ENCODE measurements around the gene HIVEP3. TPM values are rescaled to one million over a fixed set of nuclear protein-coding genes. Genes with fewer than 3 reads are reported as not detected.

The HIVEP3 gene
- total RNA-seq, 1 experiment from 2014 or later = 1.4 TPM

DNA sequence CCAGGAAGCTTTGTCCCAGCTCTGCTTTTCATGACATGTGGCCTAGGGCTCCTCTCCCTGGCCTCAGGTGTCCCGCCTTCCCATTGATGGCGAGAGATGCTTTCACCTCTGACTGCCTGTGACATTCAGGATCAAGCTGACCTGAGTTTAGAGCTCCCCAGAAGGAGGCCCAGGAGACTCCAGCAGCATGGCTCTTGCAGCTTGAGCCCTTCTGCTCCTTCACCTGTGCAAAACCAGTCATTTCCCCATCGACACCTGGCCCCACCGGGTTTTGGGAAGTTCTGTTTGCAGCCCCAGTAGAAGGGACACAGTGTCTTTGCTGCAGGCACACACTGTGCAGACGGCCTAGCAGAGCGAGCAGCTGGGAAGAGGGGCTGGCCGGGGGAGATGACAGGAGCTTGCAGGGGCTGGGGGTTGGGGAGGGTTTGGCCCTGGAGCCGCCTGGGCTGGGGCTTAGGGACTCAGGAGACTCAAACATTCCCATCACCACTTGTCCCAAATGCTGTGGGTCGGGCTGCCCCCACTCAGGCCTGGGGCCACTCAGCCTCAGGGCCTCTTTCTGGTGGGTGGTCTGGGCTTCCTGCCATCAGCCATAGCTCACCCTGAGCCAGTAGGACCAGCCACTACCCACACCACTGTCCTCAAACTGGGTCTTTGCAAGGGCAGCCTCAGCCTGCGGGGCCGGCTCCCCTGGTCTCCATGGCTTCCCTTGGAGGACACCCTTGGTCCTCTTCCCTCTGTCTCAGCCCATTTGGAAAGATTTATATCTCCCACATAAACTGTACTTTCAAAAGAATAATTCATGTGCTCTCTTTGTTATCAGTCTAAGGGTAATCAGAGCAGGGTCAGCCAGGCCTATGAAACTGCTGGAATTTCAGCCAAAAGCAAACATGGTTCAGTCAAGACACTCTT is 430.4 kb downstream of the HIVEP3 start:
- no peak for DNase-seq (ENCODE audit: low read depth)
- in situ Hi-C loops (cut with HindIII; ENCODE audit: low pct_unique_long_range_greater_than_20kb, low sequenced_read_pairs) = no loop called here

- no peak for DNase-seq (ENCODE audit: low read depth)
Measured at GRCh38 chr1:41487126-41488039, 431.3 kb downstream of the HIVEP3 start.

GRCh38 chr1:41486371-41487125 is 432.2 kb downstream of the HIVEP3 start:
- DNase-seq (ENCODE audit: low read depth) = peak; percentile 90
- in situ Hi-C loops (cut with HindIII; ENCODE audit: low pct_unique_long_range_greater_than_20kb, low sequenced_read_pairs) = no loop called here

More at GRCh38 chr1:41487126-41488039, 431.3 kb downstream of the HIVEP3 start:
- in situ Hi-C loops (cut with HindIII; ENCODE audit: low pct_unique_long_range_greater_than_20kb, low sequenced_read_pairs) = no loop called here

DNA sequence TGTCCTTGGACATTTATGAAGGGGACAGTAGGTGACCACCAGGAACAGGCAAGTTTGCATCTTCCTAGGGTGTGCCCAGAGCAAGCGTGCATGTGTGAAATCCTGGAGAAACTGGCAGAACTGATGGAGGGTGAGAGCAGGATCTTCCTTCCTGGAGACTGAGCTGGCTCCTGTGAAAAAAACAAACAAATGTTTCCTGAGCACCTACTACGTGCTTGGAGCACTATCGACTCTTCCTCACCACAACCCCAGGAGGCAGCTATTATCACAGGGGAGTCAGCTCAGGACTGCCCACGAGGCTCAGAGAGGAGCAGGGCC is 432.7 kb downstream of the HIVEP3 start:
- in situ Hi-C loops (cut with HindIII; ENCODE audit: low pct_unique_long_range_greater_than_20kb, low sequenced_read_pairs) = no loop called here
- DNase-seq (ENCODE audit: low read depth) = no peak

DNA sequence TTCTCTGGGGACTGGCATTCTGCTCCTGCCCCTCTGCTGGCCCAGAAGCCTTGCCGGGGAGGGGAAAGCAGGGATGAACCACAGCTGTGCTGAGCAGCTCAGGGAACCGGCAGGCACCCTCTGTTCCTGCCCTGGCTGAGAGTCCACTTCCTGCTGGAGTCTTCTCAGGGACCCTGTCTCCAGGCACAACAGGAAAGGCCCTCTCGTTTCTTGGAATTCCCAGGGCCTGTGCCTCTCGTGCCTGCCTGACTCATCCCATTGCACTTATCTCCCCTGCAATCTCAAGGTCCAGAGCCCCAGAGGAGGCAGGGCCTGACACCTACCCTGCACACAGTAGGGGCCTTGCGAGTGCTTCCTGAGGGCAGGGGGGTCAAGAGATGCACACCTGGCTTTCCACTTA is 433.1 kb downstream of the HIVEP3 start:
- peak; percentile 85 for DNase-seq (ENCODE audit: low read depth)
- in situ Hi-C loops (cut with HindIII; ENCODE audit: low pct_unique_long_range_greater_than_20kb, low sequenced_read_pairs) = no loop called here

- DNase-seq (ENCODE audit: low read depth) = peak; percentile 82
- in situ Hi-C loops (cut with HindIII; ENCODE audit: low pct_unique_long_range_greater_than_20kb, low sequenced_read_pairs) = no loop called here
Measured at GRCh38 chr1:41484402-41485241, 434.1 kb downstream of the HIVEP3 start, which contains the start of gene EDN2. Gene EDN2, minus strand, starts transcription at chr1:41484683. Its CDS starts 82 bp downstream, at chr1:41484601.

- in situ Hi-C loops (cut with HindIII; ENCODE audit: low pct_unique_long_range_greater_than_20kb, low sequenced_read_pairs) = no loop called here
- no peak for DNase-seq (ENCODE audit: low read depth)
Measured at GRCh38 chr1:41483960-41484401, 434.7 kb downstream of the HIVEP3 start.

DNA sequence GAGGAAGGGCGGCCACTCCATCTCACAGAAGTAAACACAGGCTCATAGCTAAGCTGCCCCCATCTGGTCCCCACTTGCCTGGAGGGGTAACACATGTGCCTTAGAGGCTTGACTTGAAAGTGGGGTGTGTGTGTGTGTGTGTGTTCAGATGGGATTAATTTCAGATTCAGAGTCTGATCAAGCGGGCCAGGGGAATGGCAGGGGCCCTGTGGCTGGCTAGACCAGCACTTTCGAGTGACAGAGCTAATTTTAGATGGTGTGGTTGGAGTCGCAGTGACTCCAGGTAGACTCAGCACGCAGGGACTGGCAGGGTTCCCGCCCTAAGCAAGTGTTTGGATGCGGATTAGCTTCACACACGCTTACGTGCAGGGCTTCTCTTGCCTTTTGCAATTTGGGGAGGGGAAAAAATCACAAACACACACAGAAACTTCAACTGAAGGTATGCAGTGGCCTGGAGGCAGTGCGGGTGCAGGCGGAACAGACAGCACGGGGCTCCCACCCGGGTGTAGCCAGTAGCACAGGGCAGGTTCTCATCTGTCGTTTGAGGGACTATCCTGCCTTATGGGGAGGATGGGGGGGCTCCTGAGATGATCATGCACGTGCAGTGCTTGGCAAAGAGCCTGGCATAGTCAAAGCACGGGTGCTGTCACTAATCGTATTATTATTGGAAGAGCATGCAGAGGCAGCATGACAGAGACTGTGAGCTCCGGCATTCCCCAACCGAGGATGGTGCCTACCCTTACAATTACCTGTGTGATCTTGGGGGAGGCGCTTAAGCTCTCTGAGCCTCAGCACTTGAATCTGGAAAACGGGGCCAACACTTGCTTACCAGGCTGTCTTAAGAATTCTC is 435.5 kb downstream of the HIVEP3 start:
- DNase-seq (ENCODE audit: low read depth) = no peak
- in situ Hi-C loops (cut with HindIII; ENCODE audit: low pct_unique_long_range_greater_than_20kb, low sequenced_read_pairs) = no loop called here

GRCh38 chr1:41482001-41482765 is 436.5 kb downstream of the HIVEP3 start:
- in situ Hi-C loops (cut with HindIII; ENCODE audit: low pct_unique_long_range_greater_than_20kb, low sequenced_read_pairs) = no loop called here
- peak; percentile 56 for DNase-seq (ENCODE audit: low read depth)

DNA sequence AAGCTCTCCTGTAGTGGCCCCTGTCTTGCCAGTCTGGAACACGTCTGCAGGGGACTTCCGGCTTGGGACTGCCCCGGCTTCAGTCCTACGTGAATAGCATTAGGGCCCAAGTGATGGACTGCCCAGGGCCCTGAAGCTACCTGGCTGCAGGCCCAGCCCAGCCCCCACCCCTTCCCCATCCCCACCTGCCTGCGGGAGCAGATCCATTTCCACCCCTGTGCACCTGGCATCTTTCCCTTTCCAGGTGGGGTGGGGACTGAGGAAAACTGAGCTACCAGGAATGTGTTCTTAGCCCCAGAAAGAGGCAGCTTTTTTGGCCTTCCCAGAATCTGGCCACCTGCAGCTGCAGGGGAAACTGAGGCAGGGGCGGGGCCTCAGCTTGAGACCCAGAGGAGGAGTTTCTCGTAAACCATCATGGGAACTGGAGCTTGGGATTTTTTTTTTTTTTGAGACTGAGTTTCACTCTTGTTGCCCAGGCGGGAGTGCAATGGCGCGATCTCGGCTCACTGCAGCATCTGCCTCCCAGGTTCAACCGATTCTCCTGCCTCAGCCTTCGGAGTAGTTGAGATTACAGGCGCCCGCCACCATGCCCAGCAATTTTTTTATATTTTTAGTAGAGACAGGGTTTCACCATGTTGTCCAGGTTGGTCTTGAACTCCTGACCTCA is 437.5 kb downstream of the HIVEP3 start:
- no peak for DNase-seq (ENCODE audit: low read depth)
- in situ Hi-C loops (cut with HindIII; ENCODE audit: low pct_unique_long_range_greater_than_20kb, low sequenced_read_pairs) = no loop called here

GRCh38 chr1:41480204-41481108 is 438.3 kb downstream of the HIVEP3 start:
- DNase-seq (ENCODE audit: low read depth) = no peak
- in situ Hi-C loops (cut with HindIII; ENCODE audit: low pct_unique_long_range_greater_than_20kb, low sequenced_read_pairs) = no loop called here

GRCh38 chr1:41479808-41480160 is 438.9 kb downstream of the HIVEP3 start:
- in situ Hi-C loops (cut with HindIII; ENCODE audit: low pct_unique_long_range_greater_than_20kb, low sequenced_read_pairs) = no loop called here
- DNase-seq (ENCODE audit: low read depth) = no peak

GRCh38 chr1:41479000-41479807 is 439.5 kb downstream of the HIVEP3 start:
- in situ Hi-C loops (cut with HindIII; ENCODE audit: low pct_unique_long_range_greater_than_20kb, low sequenced_read_pairs) = no loop called here

DNA sequence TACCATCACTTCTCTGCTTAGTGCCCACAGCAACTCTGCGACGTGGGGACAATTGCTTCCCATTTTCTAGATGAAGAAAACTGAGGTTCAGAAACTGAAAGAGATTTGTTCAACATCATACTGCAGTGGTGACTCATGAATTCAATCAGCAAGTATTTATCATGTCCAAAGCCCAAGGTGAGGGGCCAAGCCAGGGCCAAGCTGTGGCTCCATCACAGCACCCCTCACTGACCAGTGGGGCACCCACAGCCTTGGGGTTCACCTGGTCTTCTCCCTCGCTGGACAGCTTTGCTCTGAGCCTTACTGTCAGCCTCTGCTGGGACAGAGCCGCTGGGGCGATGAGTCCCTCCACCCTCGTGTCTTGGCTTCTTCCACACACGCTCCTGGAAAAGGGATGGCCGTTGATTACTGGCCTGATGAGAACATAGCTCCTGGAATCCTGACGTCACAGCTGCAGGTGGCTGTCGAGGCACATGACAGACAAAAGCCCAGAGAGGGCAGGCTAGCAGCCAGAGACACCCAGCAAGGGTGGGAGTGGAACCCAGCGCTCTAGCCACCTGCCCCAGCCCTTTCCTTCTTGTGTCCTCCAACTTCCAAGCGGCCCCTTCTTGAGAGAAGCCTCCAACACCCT is 440.5 kb downstream of the HIVEP3 start:
- in situ Hi-C loops (cut with HindIII; ENCODE audit: low pct_unique_long_range_greater_than_20kb, low sequenced_read_pairs) = no loop called here
- DNase-seq (ENCODE audit: low read depth) = no peak

More at GRCh38 chr1:41479000-41479807, 439.5 kb downstream of the HIVEP3 start:
- DNase-seq (ENCODE audit: low read depth) = no peak
